WTC11 (cell line): ENCODE data around the gene NECAB3. TPM values are rescaled to one million over a fixed set of nuclear protein-coding genes. Genes with fewer than 3 reads are reported as not detected.

ENCODE experiments used
- ATAC-seq: fragments of 200-7000 bp; cut with Tn5 transposase; 2 replicates; pipeline ENCODE4 v1.10.0; 2021; ENCODE audit warnings: mild to moderate bottlenecking, moderate library complexity
- CTCF ChIA-PET: fragments of 300-600 bp; sonication (Branson Sonifier 250); formaldehyde crosslinking; loops from one replicate; lab custom pipeline; 2021; ENCODE audit warnings: antibody characterized with exemption; lab: Charles Lee
- POLR2A ChIA-PET: fragments of 350-600 bp; sonication (Branson Sonifier 250); formaldehyde crosslinking; loops from one replicate; lab custom pipeline; 2021; ENCODE audit warnings: antibody characterized with exemption; lab: Charles Lee
- DNase-seq: peaks from one replicate; pipeline ENCODE4 v3.0.0; 2021; ENCODE audit warnings: low spot score
- H3K27ac Mint-ChIP-seq: 2 replicates; pipeline ENCODE4 v1.8.0; 2021; ENCODE audit warnings: mixed read lengths
- H3K27me3 Mint-ChIP-seq: 2 replicates; pipeline ENCODE4 v1.8.0; 2021; ENCODE audit warnings: low read depth, mild to moderate bottlenecking, moderate library complexity, mixed read lengths
- H3K36me3 Mint-ChIP-seq: 2 replicates; pipeline ENCODE4 v1.8.0; 2021; ENCODE audit warnings: mixed read lengths
- H3K4me1 Mint-ChIP-seq: 2 replicates; pipeline ENCODE4 v1.8.0; 2022; ENCODE audit warnings: mixed read lengths
- H3K4me3 Mint-ChIP-seq: 2 replicates; pipeline ENCODE4 v1.8.0; 2021; ENCODE audit warnings: mild to moderate bottlenecking, moderate library complexity, mixed read lengths
- H3K9me3 Mint-ChIP-seq: 2 replicates; pipeline ENCODE4 v1.8.0; 2021; ENCODE audit warnings: mixed read lengths
- ARID4B ChIP-seq: sonication (generic); formaldehyde crosslinking; IDR thresholded peaks from 2 replicates; pipeline ENCODE4 v1.8.0; 2023; ENCODE audit warnings: missing genetic modification reagents, mild to moderate bottlenecking, borderline replicate concordance
- CREM ChIP-seq: sonication (generic); formaldehyde crosslinking; IDR thresholded peaks from 2 replicates; pipeline ENCODE4 v1.8.1; 2022; ENCODE audit warnings: mild to moderate bottlenecking, missing genetic modification reagents, moderate library complexity
- E2F5 ChIP-seq: sonication (generic); formaldehyde crosslinking; IDR thresholded peaks from 2 replicates; pipeline ENCODE4 v1.8.1; 2022; ENCODE audit warnings: mild to moderate bottlenecking, moderate library complexity, missing genetic modification reagents
- EMX1 ChIP-seq: fragments of 250-450 bp; sonication (Bioruptor Pico); IDR thresholded peaks from 2 replicates; pipeline ENCODE4 v1.8.0; 2021; ENCODE audit warnings: mild to moderate bottlenecking
- ERG ChIP-seq: fragments of 250-450 bp; sonication (Bioruptor Pico); IDR thresholded peaks from 2 replicates; pipeline ENCODE4 v1.8.0; 2021; ENCODE audit warnings: mild to moderate bottlenecking
- FOXP4 ChIP-seq: sonication (generic); formaldehyde crosslinking; IDR thresholded peaks from 2 replicates; pipeline ENCODE4 v1.8.0; 2022; ENCODE audit warnings: mild to moderate bottlenecking, missing genetic modification reagents
- GRHL2 ChIP-seq: fragments of 250-450 bp; sonication (Bioruptor Pico); IDR thresholded peaks from 2 replicates; pipeline ENCODE4 v1.8.0; 2022; ENCODE audit warnings: mild to moderate bottlenecking, moderate library complexity; ENCODE audit not compliant: insufficient replicate concordance, severe bottlenecking
- JUN ChIP-seq: sonication (generic); formaldehyde crosslinking; IDR thresholded peaks from 2 replicates; pipeline ENCODE4 v1.8.0; 2023; ENCODE audit warnings: mild to moderate bottlenecking, missing genetic modification reagents
- NR1H2 ChIP-seq: sonication (generic); formaldehyde crosslinking; IDR thresholded peaks from 2 replicates; pipeline ENCODE4 v1.9.0; 2021; ENCODE audit warnings: mild to moderate bottlenecking, moderate library complexity, missing genetic modification reagents
- OVOL2 ChIP-seq: fragments of 250-450 bp; sonication (Bioruptor Pico); IDR thresholded peaks from 2 replicates; pipeline ENCODE4 v1.9.0; 2021; ENCODE audit warnings: mild to moderate bottlenecking, borderline replicate concordance
- RORB ChIP-seq: fragments of 250-450 bp; sonication (Bioruptor Pico); IDR thresholded peaks from 2 replicates; pipeline ENCODE4 v1.9.0; 2021; ENCODE audit warnings: mild to moderate bottlenecking
- SOX15 ChIP-seq: fragments of 250-450 bp; sonication (Bioruptor Pico); IDR thresholded peaks from 2 replicates; pipeline ENCODE4 v1.9.0; 2021; ENCODE audit warnings: mild to moderate bottlenecking
- TEAD4 ChIP-seq: sonication (generic); formaldehyde crosslinking; IDR thresholded peaks from 2 replicates; pipeline ENCODE4 v1.8.0; 2022; ENCODE audit warnings: mild to moderate bottlenecking, missing genetic modification reagents
- ZNF121 ChIP-seq: sonication (generic); formaldehyde crosslinking; IDR thresholded peaks from 2 replicates; pipeline ENCODE4 v1.8.0; 2023; ENCODE audit warnings: missing genetic modification reagents
- ZNF138 ChIP-seq: sonication (generic); formaldehyde crosslinking; conservative IDR thresholded peaks from 2 replicates; pipeline ENCODE4 v1.8.1; 2022; ENCODE audit warnings: mild to moderate bottlenecking, moderate library complexity, missing genetic modification reagents
- total RNA-seq: library from RNA; stranded (reverse); gene quantifications from 3 replicates; pipeline ENCODE4 v1.2.3, GENCODE V29; 2021
- TF ChIP-seq, protein P1 (sequence below): sonication (generic); formaldehyde crosslinking; conservative IDR thresholded peaks from 2 replicates; pipeline ENCODE4 v1.8.1; 2022; ENCODE audit warnings: mild to moderate bottlenecking, missing genetic modification reagents
- TF ChIP-seq, protein P2 (sequence below): fragments of 250-450 bp; sonication (Bioruptor Pico); IDR thresholded peaks from 2 replicates; pipeline ENCODE4 v2.1.2; 2022; ENCODE audit warnings: mild to moderate bottlenecking, moderate library complexity
- TF ChIP-seq, protein P3 (sequence below): fragments of 200-600 bp; IDR thresholded peaks from 2 replicates; pipeline ENCODE4 v1.8.0; 2022; ENCODE audit warnings: antibody characterized with exemption

Gene NECAB3
- total RNA-seq, 1 experiment from 2014 or later, result 38.0 TPM

DNA sequence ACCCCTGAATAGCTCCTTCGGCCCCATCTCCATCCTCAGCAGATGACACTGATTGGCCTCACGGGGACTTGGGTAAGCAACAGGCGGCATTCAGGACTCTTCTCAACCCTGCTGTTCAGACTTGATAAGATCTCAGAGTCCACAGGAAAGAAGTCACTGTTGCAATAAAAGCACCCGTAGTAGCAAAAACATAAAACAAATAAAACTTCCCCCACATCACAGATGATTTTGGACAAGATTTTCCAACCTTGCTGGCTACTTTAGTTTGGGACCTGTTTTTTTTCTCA, 29.2 kb downstream of the NECAB3 start:
- no peak for TF ChIP-seq CREM
- TF ChIP-seq E2F5 (CRISPR knock-in tag), result no peak
- no peak for TF ChIP-seq EMX1
- TF ChIP-seq, protein P1, sequence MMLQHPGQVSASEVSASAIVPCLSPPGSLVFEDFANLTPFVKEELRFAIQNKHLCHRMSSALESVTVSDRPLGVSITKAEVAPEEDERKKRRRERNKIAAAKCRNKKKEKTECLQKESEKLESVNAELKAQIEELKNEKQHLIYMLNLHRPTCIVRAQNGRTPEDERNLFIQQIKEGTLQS, result no peak
- TF ChIP-seq RORB (CRISPR knock-in tag), result no peak
- no peak for TF ChIP-seq OVOL2 (CRISPR knock-in tag)
- TF ChIP-seq GRHL2, result no peak
- TF ChIP-seq SOX15, result no peak
- TF ChIP-seq JUN, result no peak
- TF ChIP-seq, protein P2, sequence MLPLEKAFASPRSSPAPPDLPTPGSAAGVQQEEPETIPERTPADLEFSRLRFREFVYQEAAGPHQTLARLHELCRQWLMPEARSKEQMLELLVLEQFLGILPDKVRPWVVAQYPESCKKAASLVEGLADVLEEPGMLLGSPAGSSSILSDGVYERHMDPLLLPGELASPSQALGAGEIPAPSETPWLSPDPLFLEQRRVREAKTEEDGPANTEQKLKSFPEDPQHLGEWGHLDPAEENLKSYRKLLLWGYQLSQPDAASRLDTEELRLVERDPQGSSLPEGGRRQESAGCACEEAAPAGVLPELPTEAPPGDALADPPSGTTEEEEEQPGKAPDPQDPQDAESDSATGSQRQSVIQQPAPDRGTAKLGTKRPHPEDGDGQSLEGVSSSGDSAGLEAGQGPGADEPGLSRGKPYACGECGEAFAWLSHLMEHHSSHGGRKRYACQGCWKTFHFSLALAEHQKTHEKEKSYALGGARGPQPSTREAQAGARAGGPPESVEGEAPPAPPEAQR (CRISPR knock-in tag), result no peak
- ChIA-PET POLR2A (no interaction called here), CTCF (interaction anchor here (1.0 to 1.2 kb wide), 2 partner anchors 9 to 188 kb away, joined by 3 to 5 read pairs; no protein-coding TSS in a partner anchor)
- Mint-ChIP-seq H3K9me3 (no peaks in the 10 kb centered on the region), H3K36me3 (peaks cover 28% of the 10 kb centered on the region), H3K27ac (no peak overlapping the region), H3K4me1 (peaks cover 7% of the 10 kb centered on the region), H3K27me3 (no peaks in the 10 kb centered on the region), H3K4me3 (no peak overlapping the region)
- no peak for ATAC-seq
- DNase-seq, result no peak

- Mint-ChIP-seq H3K27me3 (no peaks in the 10 kb centered on the region), H3K9me3 (no peaks in the 10 kb centered on the region), H3K4me1 (peaks cover 6% of the 10 kb centered on the region), H3K36me3 (peaks cover 30% of the 10 kb centered on the region), H3K4me3 (no peak overlapping the region), H3K27ac (no peak overlapping the region)
- CTCF ChIA-PET, result interaction anchor here (1.0 to 1.2 kb wide), 2 partner anchors 9 to 187 kb away, joined by 3 to 5 read pairs; no protein-coding TSS in a partner anchor
- POLR2A ChIA-PET, result no interaction called here
- TF ChIP-seq ARID4B (CRISPR knock-in tag), result no peak
- ATAC-seq (no peak), DNase-seq (no peak)
Measured at GRCh38 chr20:33644313-33645071, 29.7 kb downstream of the NECAB3 start.

- no peak overlapping the region for H3K4me3 Mint-ChIP-seq
- DNase-seq, result no peak
- no peaks in the 10 kb centered on the region for H3K27me3 Mint-ChIP-seq
- no peaks in the 10 kb centered on the region for H3K4me1 Mint-ChIP-seq
- ChIA-PET CTCF (interaction anchor here (1.9 kb wide), 1 partner anchor 183 kb away, joined by 8 read pairs; no protein-coding TSS in a partner anchor), POLR2A (no interaction called here)
- H3K9me3 Mint-ChIP-seq, result no peaks in the 10 kb centered on the region
- ATAC-seq, result no peak
- H3K36me3 Mint-ChIP-seq, result peaks cover 44% of the 10 kb centered on the region
- no peak overlapping the region for H3K27ac Mint-ChIP-seq
- TF ChIP-seq ERG (CRISPR knock-in tag), result no peak
- TF ChIP-seq, protein P3, sequence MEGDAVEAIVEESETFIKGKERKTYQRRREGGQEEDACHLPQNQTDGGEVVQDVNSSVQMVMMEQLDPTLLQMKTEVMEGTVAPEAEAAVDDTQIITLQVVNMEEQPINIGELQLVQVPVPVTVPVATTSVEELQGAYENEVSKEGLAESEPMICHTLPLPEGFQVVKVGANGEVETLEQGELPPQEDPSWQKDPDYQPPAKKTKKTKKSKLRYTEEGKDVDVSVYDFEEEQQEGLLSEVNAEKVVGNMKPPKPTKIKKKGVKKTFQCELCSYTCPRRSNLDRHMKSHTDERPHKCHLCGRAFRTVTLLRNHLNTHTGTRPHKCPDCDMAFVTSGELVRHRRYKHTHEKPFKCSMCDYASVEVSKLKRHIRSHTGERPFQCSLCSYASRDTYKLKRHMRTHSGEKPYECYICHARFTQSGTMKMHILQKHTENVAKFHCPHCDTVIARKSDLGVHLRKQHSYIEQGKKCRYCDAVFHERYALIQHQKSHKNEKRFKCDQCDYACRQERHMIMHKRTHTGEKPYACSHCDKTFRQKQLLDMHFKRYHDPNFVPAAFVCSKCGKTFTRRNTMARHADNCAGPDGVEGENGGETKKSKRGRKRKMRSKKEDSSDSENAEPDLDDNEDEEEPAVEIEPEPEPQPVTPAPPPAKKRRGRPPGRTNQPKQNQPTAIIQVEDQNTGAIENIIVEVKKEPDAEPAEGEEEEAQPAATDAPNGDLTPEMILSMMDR, result no peak
- no peak for TF ChIP-seq NR1H2 (CRISPR knock-in tag)
- TF ChIP-seq TEAD4 (CRISPR knock-in tag), result no peak
- no peak for TF ChIP-seq E2F5 (CRISPR knock-in tag)
- TF ChIP-seq, protein P1, result no peak
- TF ChIP-seq ZNF121 (CRISPR knock-in tag), result no peak
- no peak for TF ChIP-seq FOXP4
- no peak for TF ChIP-seq ZNF138 (CRISPR knock-in tag)
Measured at GRCh38 chr20:33640287-33640686, 33.9 kb downstream of the NECAB3 start.
